ENCODE measurements around the gene OSBP2.

GRCh38 chr22:30875481-30876215 is 181.0 kb downstream of the OSBP2 start:
- TF ChIP-seq, protein P1, sequence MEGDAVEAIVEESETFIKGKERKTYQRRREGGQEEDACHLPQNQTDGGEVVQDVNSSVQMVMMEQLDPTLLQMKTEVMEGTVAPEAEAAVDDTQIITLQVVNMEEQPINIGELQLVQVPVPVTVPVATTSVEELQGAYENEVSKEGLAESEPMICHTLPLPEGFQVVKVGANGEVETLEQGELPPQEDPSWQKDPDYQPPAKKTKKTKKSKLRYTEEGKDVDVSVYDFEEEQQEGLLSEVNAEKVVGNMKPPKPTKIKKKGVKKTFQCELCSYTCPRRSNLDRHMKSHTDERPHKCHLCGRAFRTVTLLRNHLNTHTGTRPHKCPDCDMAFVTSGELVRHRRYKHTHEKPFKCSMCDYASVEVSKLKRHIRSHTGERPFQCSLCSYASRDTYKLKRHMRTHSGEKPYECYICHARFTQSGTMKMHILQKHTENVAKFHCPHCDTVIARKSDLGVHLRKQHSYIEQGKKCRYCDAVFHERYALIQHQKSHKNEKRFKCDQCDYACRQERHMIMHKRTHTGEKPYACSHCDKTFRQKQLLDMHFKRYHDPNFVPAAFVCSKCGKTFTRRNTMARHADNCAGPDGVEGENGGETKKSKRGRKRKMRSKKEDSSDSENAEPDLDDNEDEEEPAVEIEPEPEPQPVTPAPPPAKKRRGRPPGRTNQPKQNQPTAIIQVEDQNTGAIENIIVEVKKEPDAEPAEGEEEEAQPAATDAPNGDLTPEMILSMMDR (IDR thresholded peaks at IDR 0.05), result no peak
- TF ChIP-seq ZFX (IDR thresholded peaks at IDR 0.05; ENCODE audit: borderline replicate concordance), result no peak

All from 22Rv1 (cell line).